ENCODE measurements around the gene UPK3A.

UPK3A gene

GRCh38 chr22:45298934-45299505, 14.3 kb downstream of the UPK3A start:
- H2AFZ ChIP-seq (ENCODE audit: low read depth, low read length): no peak overlapping the region
- no peak for ATAC-seq (ENCODE audit: insufficient read depth, low read depth)
- H3K4me2 ChIP-seq (ENCODE audit: insufficient read depth, low read length): no peak overlapping the region
- H3K4me3 ChIP-seq (ENCODE audit: low read depth in 1 of 2, low read length in 2 of 2): no peak overlapping the region
- H3K9ac ChIP-seq (ENCODE audit: low read depth, low read length): no peak overlapping the region
- no peak for DNase-seq
- peaks cover 14% of the 10 kb centered on the region for H3K27me3 ChIP-seq (ENCODE audit: insufficient read depth, low read length, poor library complexity)
- H3K36me3 ChIP-seq (ENCODE audit: insufficient read depth, low read length): no peaks in the 10 kb centered on the region
- no peak overlapping the region for H3K27ac ChIP-seq (ENCODE audit: low read length)
- no peaks in the 10 kb centered on the region for H4K20me1 ChIP-seq (ENCODE audit: insufficient read depth, low read length)
- no peak for TF ChIP-seq EZH2 (IDR thresholded peaks at IDR 0.05; ENCODE audit: borderline replicate concordance, low read depth, low read length, severe bottlenecking)
- TF ChIP-seq CTCF (IDR thresholded peaks at IDR 0.05; ENCODE audit: borderline replicate concordance, extremely low read depth, low read length, poor library complexity, severe bottlenecking): no peak
- no peaks in the 10 kb centered on the region for H3K4me1 ChIP-seq (ENCODE audit: insufficient read depth, low read length)
- no peaks in the 10 kb centered on the region for H3K9me3 ChIP-seq (ENCODE audit: insufficient read depth, low read length, severe bottlenecking)
- H3K79me2 ChIP-seq (ENCODE audit: insufficient read depth, low read length): no peaks in the 10 kb centered on the region

GRCh38 chr22:45302751-45303150, 18.0 kb downstream of the UPK3A start:
- no peaks in the 10 kb centered on the region for H3K36me3 ChIP-seq (ENCODE audit: insufficient read depth, low read length)
- ATAC-seq (ENCODE audit: insufficient read depth, low read depth) (no peak), DNase-seq (no peak)
- no peak overlapping the region for H3K4me2 ChIP-seq (ENCODE audit: insufficient read depth, low read length)
- no peak for TF ChIP-seq EZH2 (IDR thresholded peaks at IDR 0.05; ENCODE audit: borderline replicate concordance, low read depth, low read length, severe bottlenecking)
- TF ChIP-seq CTCF (IDR thresholded peaks at IDR 0.05; ENCODE audit: borderline replicate concordance, extremely low read depth, low read length, poor library complexity, severe bottlenecking): no peak
- no peaks in the 10 kb centered on the region for H3K9me3 ChIP-seq (ENCODE audit: insufficient read depth, low read length, severe bottlenecking)
- peaks cover 14% of the 10 kb centered on the region for H3K27me3 ChIP-seq (ENCODE audit: insufficient read depth, low read length, poor library complexity)
- H3K4me1 ChIP-seq (ENCODE audit: insufficient read depth, low read length): no peaks in the 10 kb centered on the region
- H4K20me1 ChIP-seq (ENCODE audit: insufficient read depth, low read length): no peaks in the 10 kb centered on the region
- no peak overlapping the region for H2AFZ ChIP-seq (ENCODE audit: low read depth, low read length)
- H3K79me2 ChIP-seq (ENCODE audit: insufficient read depth, low read length): no peaks in the 10 kb centered on the region
- H3K4me3 ChIP-seq (ENCODE audit: low read depth in 1 of 2, low read length in 2 of 2): no peak overlapping the region
- no peak overlapping the region for H3K27ac ChIP-seq (ENCODE audit: low read length)
- no peak overlapping the region for H3K9ac ChIP-seq (ENCODE audit: low read depth, low read length)

GRCh38 chr22:45303181-45303580, 18.4 kb downstream of the UPK3A start:
- no peak overlapping the region for H3K9ac ChIP-seq (ENCODE audit: low read depth, low read length)
- no peak overlapping the region for H3K4me3 ChIP-seq (ENCODE audit: low read depth in 1 of 2, low read length in 2 of 2)
- H3K36me3 ChIP-seq (ENCODE audit: insufficient read depth, low read length): no peaks in the 10 kb centered on the region
- DNase-seq: no peak
- TF ChIP-seq CTCF (IDR thresholded peaks at IDR 0.05; ENCODE audit: borderline replicate concordance, extremely low read depth, low read length, poor library complexity, severe bottlenecking): no peak
- no peak for TF ChIP-seq EZH2 (IDR thresholded peaks at IDR 0.05; ENCODE audit: borderline replicate concordance, low read depth, low read length, severe bottlenecking)
- no peak overlapping the region for H3K4me2 ChIP-seq (ENCODE audit: insufficient read depth, low read length)
- H3K27me3 ChIP-seq (ENCODE audit: insufficient read depth, low read length, poor library complexity): peaks cover 14% of the 10 kb centered on the region
- H3K4me1 ChIP-seq (ENCODE audit: insufficient read depth, low read length): no peaks in the 10 kb centered on the region
- no peaks in the 10 kb centered on the region for H3K9me3 ChIP-seq (ENCODE audit: insufficient read depth, low read length, severe bottlenecking)
- H4K20me1 ChIP-seq (ENCODE audit: insufficient read depth, low read length): no peaks in the 10 kb centered on the region
- ATAC-seq (ENCODE audit: insufficient read depth, low read depth): no peak
- no peaks in the 10 kb centered on the region for H3K79me2 ChIP-seq (ENCODE audit: insufficient read depth, low read length)
- no peak overlapping the region for H3K27ac ChIP-seq (ENCODE audit: low read length)
- H2AFZ ChIP-seq (ENCODE audit: low read depth, low read length): no peak overlapping the region

Measured in DND-41 (cell line).